GM23338 (cell line): Measurements from ENCODE around the gene KRT3. TPM values are rescaled to one million over a fixed set of nuclear protein-coding genes. Genes with fewer than 3 reads are reported as not detected.

Source experiments
- ATAC-seq: fragments of 200-7000 bp; cut with Tn5 transposase; 3 replicates; pipeline ENCODE4 v1.9.1; 2020
- DNase-seq: peaks from one replicate; pipeline ENCODE4 v3.0.0-alpha.2; 2015; ENCODE audit warnings: low spot score
- H2AFZ ChIP-seq: fragments of 200-600 bp; sonication (generic); 2 replicates; pipeline ENCODE4 v1.8.0; 2016; ENCODE audit warnings: antibody characterized with exemption, mild to moderate bottlenecking, moderate library complexity
- H3F3A ChIP-seq: fragments of 200-600 bp; sonication (generic); replicated peaks from 2 replicates; pipeline ENCODE4 v1.8.0; 2017; ENCODE audit warnings: antibody characterized with exemption, mixed run types, low read depth
- H3K27ac ChIP-seq: fragments of 200-600 bp; sonication (generic); 2 replicates; pipeline ENCODE4 v1.6.1; 2016; ENCODE audit warnings: low read depth
- H3K27me3 ChIP-seq: fragments of 200-600 bp; sonication (generic); 2 replicates; pipeline ENCODE4 v1.8.0; 2016; ENCODE audit warnings: mild to moderate bottlenecking, mixed run types, moderate library complexity; ENCODE audit not compliant: insufficient read depth
- H3K36me3 ChIP-seq: fragments of 200-600 bp; sonication (generic); 2 replicates; pipeline ENCODE4 v1.8.0; 2016; ENCODE audit warnings: mild to moderate bottlenecking; ENCODE audit not compliant: insufficient read depth
- H3K4me1 ChIP-seq: fragments of 200-600 bp; sonication (generic); 2 replicates; pipeline ENCODE4 v1.8.0; 2016; ENCODE audit warnings: mild to moderate bottlenecking, moderate library complexity; ENCODE audit not compliant: insufficient read depth
- H3K4me2 ChIP-seq: fragments of 200-600 bp; sonication (generic); 2 replicates; pipeline ENCODE4 v1.7.1; 2017; ENCODE audit warnings: mixed run types
- H3K4me3 ChIP-seq: fragments of 200-600 bp; sonication (generic); 2 replicates; pipeline ENCODE4 v1.6.1; 2016; ENCODE audit warnings: mixed run types
- H3K79me2 ChIP-seq: fragments of 200-600 bp; sonication (generic); replicated peaks from 2 replicates; pipeline ENCODE4 v1.8.0; 2017; ENCODE audit warnings: mild to moderate bottlenecking; ENCODE audit not compliant: insufficient read depth
- H3K9me2 ChIP-seq: fragments of 200-600 bp; sonication (generic); 2 replicates; pipeline ENCODE4 v1.8.0; 2017; ENCODE audit not compliant: insufficient read depth
- H4K20me1 ChIP-seq: fragments of 200-600 bp; sonication (generic); replicated peaks from 2 replicates; pipeline ENCODE4 v1.8.0; 2017; ENCODE audit warnings: mild to moderate bottlenecking; ENCODE audit not compliant: insufficient read depth
- H3K27ac Mint-ChIP-seq: 2 replicates; pipeline ENCODE4 v1.8.0; 2020; ENCODE audit warnings: inconsistent platforms, mild to moderate bottlenecking, moderate library complexity, mixed read lengths
- H3K27me3 Mint-ChIP-seq: 3 replicates; pipeline ENCODE4 v1.8.0; 2022; ENCODE audit warnings: low read depth, mild to moderate bottlenecking, moderate library complexity, mixed read lengths, inconsistent platforms; ENCODE audit not compliant: insufficient read depth, poor library complexity
- H3K36me3 Mint-ChIP-seq: 3 replicates; pipeline ENCODE4 v1.8.0; 2021; ENCODE audit warnings: low read depth, mild to moderate bottlenecking, inconsistent platforms, moderate library complexity, mixed read lengths
- H3K4me1 Mint-ChIP-seq: 3 replicates; pipeline ENCODE4 v1.8.0; 2020; ENCODE audit warnings: mild to moderate bottlenecking, inconsistent platforms, mixed read lengths
- H3K4me3 Mint-ChIP-seq: 3 replicates; pipeline ENCODE4 v1.8.0; 2021; ENCODE audit warnings: moderate library complexity, mild to moderate bottlenecking, inconsistent platforms, mixed read lengths
- H3K9me3 Mint-ChIP-seq: 3 replicates; pipeline ENCODE4 v1.8.0; 2020; ENCODE audit warnings: moderate library complexity, mild to moderate bottlenecking, inconsistent platforms, mixed read lengths
- EZH2 ChIP-seq: fragments of 200-600 bp; sonication (generic); IDR thresholded peaks from one replicate; pipeline ENCODE4 v1.8.0; 2017; ENCODE audit warnings: antibody characterized with exemption, mild to moderate bottlenecking, low read depth; ENCODE audit not compliant: unreplicated experiment
- JUNB ChIP-seq: IDR thresholded peaks from one replicate; pipeline ENCODE4 v1.6.1; 2016; ENCODE audit warnings: antibody characterized with exemption; ENCODE audit not compliant: unreplicated experiment
- ZNF114 ChIP-seq: fragments of 250-450 bp; sonication (Bioruptor Pico); IDR thresholded peaks from 2 replicates; pipeline ENCODE4 v1.5.0; 2020; ENCODE audit warnings: mild to moderate bottlenecking, moderate library complexity
- ZNF462 ChIP-seq: fragments of 250-450 bp; sonication (Bioruptor Pico); IDR thresholded peaks from 2 replicates; pipeline ENCODE4 v1.5.0; 2020; ENCODE audit warnings: mild to moderate bottlenecking, moderate library complexity
- polyA plus RNA-seq: library from polyadenylated mRNA; unstranded; fragments of >200 nt; fragmentation: Nextera tagmentation; extraction: Ambion mirVana; gene quantifications from 2 replicates; pipeline ENCODE4 v1.2.1, GENCODE V29; 2016
- total RNA-seq: library from RNA; depleted of rRNA; stranded (reverse); fragments of >200 nt; shearing (Covaris generic); gene quantifications from 2 replicates; pipeline ENCODE4 v1.2.3, GENCODE V29; 2014

Gene KRT3
- total and polyA plus RNA-seq, 2 experiments from 2014 or later: not detected

GRCh38 chr12:52813885-52814709, 18.2 kb upstream of the KRT3 start, which contains the start of gene KRT4:
Gene KRT4, minus strand, starts transcription at chr12:52814116. Its CDS starts 58 bp downstream, at chr12:52814058.
- H3K27me3 ChIP-seq: no peaks in the 10 kb centered on the region
- Mint-ChIP-seq H3K9me3 (no peaks in the 10 kb centered on the region), H3K27ac (no peak within 1 kb of the TSS), H3K4me3 (no peak within 1 kb of the TSS), H3K36me3 (no peaks in the 10 kb centered on the region), H3K4me1 (no peaks in the 10 kb centered on the region), H3K27me3 (peaks cover 4% of the 10 kb centered on the region)
- no peak for DNase-seq
- no peaks in the 10 kb centered on the region for H4K20me1 ChIP-seq
- peaks cover 4% of the 10 kb centered on the region; the same call in 1 of the 2 replicates for H3K9me2 ChIP-seq
- H3K27ac ChIP-seq: no peak within 1 kb of the TSS
- no peaks in the 10 kb centered on the region for H3F3A ChIP-seq
- ATAC-seq: no peak
- H2AFZ ChIP-seq: no peak within 1 kb of the TSS; the same call in 1 of the 2 replicates
- no peak within 1 kb of the TSS for H3K4me3 ChIP-seq
- H3K79me2 ChIP-seq: no peaks in the 10 kb centered on the region
- H3K4me1 ChIP-seq: no peaks in the 10 kb centered on the region
- no peak for TF ChIP-seq ZNF462
- no peak within 1 kb of the TSS for H3K4me2 ChIP-seq
- H3K36me3 ChIP-seq: no peaks in the 10 kb centered on the region

- Histone ChIP-seq H3K27ac (no peak overlapping the region), H3K9me2 (peaks cover 6% of the 10 kb centered on the region; the same call in 1 of the 2 replicates), H3K4me3 (no peak overlapping the region), H3K36me3 (no peaks in the 10 kb centered on the region), H2AFZ (no peak overlapping the region), H3K4me1 (no peaks in the 10 kb centered on the region), H3K79me2 (no peaks in the 10 kb centered on the region), H4K20me1 (no peaks in the 10 kb centered on the region), H3K4me2 (no peak overlapping the region), H3K27me3 (no peaks in the 10 kb centered on the region), H3F3A (no peaks in the 10 kb centered on the region)
- H3K4me1 Mint-ChIP-seq: no peaks in the 10 kb centered on the region
- no peaks in the 10 kb centered on the region for H3K36me3 Mint-ChIP-seq
- no peaks in the 10 kb centered on the region for H3K9me3 Mint-ChIP-seq
- DNase-seq: no peak
- H3K27ac Mint-ChIP-seq: no peak overlapping the region
- peaks cover 2% of the 10 kb centered on the region for H3K27me3 Mint-ChIP-seq
- no peak for ATAC-seq
- TF ChIP-seq JUNB (no peak), ZNF114 (no peak), EZH2 (no peak)
- H3K4me3 Mint-ChIP-seq: no peak overlapping the region
Observed at GRCh38 chr12:52813203-52813819, 17.4 kb upstream of the KRT3 start.
